Measurements from ENCODE around the gene GCKR. TPM values are rescaled to one million over a fixed set of nuclear protein-coding genes. Genes with fewer than 3 reads are reported as not detected.
A peak's percentile ranks its signal among the peaks of the same experiment; 100 is the strongest.

GCKR gene
- total RNA-seq, 4 donors from 2014 or later = 0.13 TPM; not detected in 3

GRCh38 chr2:27492557-27492956 lies 4.1 kb upstream of the GCKR start:
- H3K4me3 ChIP-seq (replicated peaks in 1 of 3) = no peak overlapping the region
- WGBS, 2 donors = 90% methylated on average over 4 of the region's 4 CpGs
- H3K27me3 ChIP-seq = no peaks in the 10 kb centered on the region
- no peaks in the 10 kb centered on the region for H3K36me3 ChIP-seq
- H3K4me1 ChIP-seq = peaks cover 6 to 16% of the 10 kb centered on the region in 2 donors
- no peak overlapping the region for H3K27ac ChIP-seq
- DNase-seq = no peak
- TF ChIP-seq CTCF (IDR thresholded peaks at IDR 0.05) (no peak), POLR2A (IDR thresholded peaks at IDR 0.05) (no peak)
- H3K9me3 ChIP-seq = no peaks in the 10 kb centered on the region
- intact Hi-C loops (cut with DNase I) = loop anchor here (10.0 kb wide), 2 partner anchors 58 to 172 kb away; partner anchors contain the start of genes SLC4A1AP and SUPT7L

- intact Hi-C loops (cut with DNase I) = loop anchor here (10.0 kb wide), 2 partner anchors 59 to 171 kb away; partner anchors contain the start of genes SLC4A1AP and SUPT7L
- no peak for TF ChIP-seq CTCF (IDR thresholded peaks at IDR 0.05)
- TF ChIP-seq POLR2A (IDR thresholded peaks at IDR 0.05) = no peak
- DNase-seq = no peak
- no peaks in the 10 kb centered on the region for H3K27me3 ChIP-seq
- H3K4me1 ChIP-seq = peaks cover 3 to 13% of the 10 kb centered on the region in 2 donors
- H3K9me3 ChIP-seq = no peaks in the 10 kb centered on the region
- H3K36me3 ChIP-seq = no peaks in the 10 kb centered on the region
- no peak overlapping the region for H3K27ac ChIP-seq
- WGBS, 2 donors = 87 to 90% methylated on average over 12 to 13 of the region's 13 CpGs
- H3K4me3 ChIP-seq (replicated peaks in 1 of 3) = no peak overlapping the region
Measured at GRCh38 chr2:27493948-27494283, 2.7 kb upstream of the GCKR start.

GRCh38 chr2:27494284-27494943 lies 2.2 kb upstream of the GCKR start:
- intact Hi-C loops (cut with DNase I) = loop anchor here (10.0 kb wide), 2 partner anchors 60 to 170 kb away; partner anchors contain the start of genes SLC4A1AP and SUPT7L
- peak; percentile 12 to 23 for DNase-seq
- H3K4me3 ChIP-seq (replicated peaks in 1 of 3) = peak overlapping the region; percentile 37 to 50 (median 38)

GRCh38 chr2:27494944-27495554 lies 1.6 kb upstream of the GCKR start, which contains the start of gene FNDC4:
FNDC4 (minus strand) TSS chr2:27495200; CDS start chr2:27494679, 521 bp downstream.
- TF ChIP-seq POLR2A (IDR thresholded peaks at IDR 0.05) (peak in 1 of 2 donors; percentile 24), CTCF (IDR thresholded peaks at IDR 0.05) (no peak)
- H3K4me1 ChIP-seq = peaks cover 0 to 8% of the 10 kb centered on the region in 2 donors
- WGBS, 2 donors = 0 to 2% methylated on average over 15 to 32 of the region's 70 CpGs
- intact Hi-C loops (cut with DNase I) = loop anchor here (10.0 kb wide), 2 partner anchors 60 to 170 kb away; partner anchors contain the start of genes SLC4A1AP and SUPT7L
- H3K27me3 ChIP-seq = no peaks in the 10 kb centered on the region
- H3K4me3 ChIP-seq (replicated peaks in 1 of 3) = peak within 1 kb of the TSS; percentile 37 to 50 (median 38)
- peak within 1 kb of the TSS in 1 of 3 donors; percentile 38 for H3K27ac ChIP-seq
- no peaks in the 10 kb centered on the region for H3K9me3 ChIP-seq
- H3K36me3 ChIP-seq = no peaks in the 10 kb centered on the region
- DNase-seq = peak; percentile 12 to 15

More at GRCh38 chr2:27494284-27494943, 2.2 kb upstream of the GCKR start:
- H3K27me3 ChIP-seq = no peaks in the 10 kb centered on the region
- no peaks in the 10 kb centered on the region for H3K9me3 ChIP-seq
- H3K4me1 ChIP-seq = peaks cover 0 to 9% of the 10 kb centered on the region in 2 donors
- no peaks in the 10 kb centered on the region for H3K36me3 ChIP-seq
- 24 to 42% methylated on average over 11 to 14 of the region's 35 CpGs for WGBS, 2 donors
- TF ChIP-seq CTCF (IDR thresholded peaks at IDR 0.05) (no peak), POLR2A (IDR thresholded peaks at IDR 0.05) (no peak)
- peak overlapping the region in 1 of 3 donors; percentile 38 for H3K27ac ChIP-seq
